VCaP (cell line): ENCODE results near the gene SNAPC4.
"Not testable (repeated sequence)": the region's sequence is repeated elsewhere in the genome, so short reads cannot be mapped to it uniquely, and the experiment has no call there.

Experiments
- H3K27ac ChIP-seq: fragments of 450-650 bp; 2 replicates; pipeline ENCODE4 v1.5.1; 2017
- CTCF ChIP-seq: fragments of 450-650 bp; conservative IDR thresholded peaks from 2 replicates; pipeline ENCODE4 v1.5.1; 2017; ENCODE audit warnings: mild to moderate bottlenecking, moderate library complexity

The SNAPC4 gene

GRCh38 chr9:136353757-136354488 lies 46.0 kb downstream of the SNAPC4 start:
- no peak overlapping the region for H3K27ac ChIP-seq
- TF ChIP-seq CTCF: no peak

- TF ChIP-seq CTCF: no peak
- H3K27ac ChIP-seq: no peak overlapping the region
Observed at GRCh38 chr9:136353088-136353487, 46.9 kb downstream of the SNAPC4 start.

- no peak for TF ChIP-seq CTCF
- H3K27ac ChIP-seq: no peak overlapping the region
Observed at GRCh38 chr9:136352682-136353081, 47.3 kb downstream of the SNAPC4 start.

GRCh38 chr9:136351868-136352267 lies 48.1 kb downstream of the SNAPC4 start:
- not testable (repeated sequence) for H3K27ac ChIP-seq

- no peak for TF ChIP-seq CTCF
- H3K27ac ChIP-seq: no peak overlapping the region
Observed at GRCh38 chr9:136351252-136351800, 48.6 kb downstream of the SNAPC4 start.
